GM19324 (cell line): ENCODE results near the gene ADARB2.

Experiments used
- ATAC-seq: cut with Tn5 transposase; IDR thresholded peaks from one replicate; pipeline ENCODE4 v1.9.1; 2021; ENCODE audit warnings: mild to moderate bottlenecking, moderate library complexity; ENCODE audit not compliant: unreplicated experiment, low FRiP score

Gene ADARB2

DNA sequence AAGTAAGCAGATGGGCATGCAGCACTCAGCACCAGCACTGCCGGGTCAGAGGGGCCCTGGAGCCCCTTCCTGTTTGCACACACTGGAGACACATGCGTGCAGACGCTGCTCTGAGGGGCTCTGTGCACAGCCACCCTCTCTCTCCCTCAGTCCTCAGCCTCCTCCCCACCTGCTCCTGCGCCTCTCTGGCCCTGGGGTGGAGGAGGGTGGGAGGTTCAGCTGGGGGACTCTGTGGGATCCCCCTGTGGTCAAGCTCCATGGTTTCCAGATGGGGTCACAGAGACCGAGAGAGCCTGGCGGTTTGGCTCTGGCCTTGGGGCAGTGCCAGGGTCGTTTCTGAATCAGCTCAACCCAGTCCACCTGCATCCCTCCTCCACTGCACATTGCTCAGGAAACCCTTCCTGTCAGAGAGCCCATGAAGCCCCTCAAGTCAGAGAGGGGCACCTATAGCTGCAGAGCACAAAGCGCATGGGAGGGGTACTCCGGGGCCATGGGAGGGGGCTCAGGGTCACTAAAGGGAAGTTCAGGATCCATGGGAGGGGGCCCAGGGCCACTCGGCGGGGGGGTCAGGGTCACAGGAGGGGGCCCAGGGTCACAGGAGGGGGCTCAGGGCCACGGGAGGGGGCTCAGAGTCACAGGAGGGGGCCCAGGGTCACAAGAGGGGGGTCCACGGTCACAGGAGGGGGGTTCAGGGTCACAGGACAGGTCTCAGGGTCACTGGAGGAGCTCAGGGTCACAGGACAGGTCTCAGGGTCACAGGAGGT lies 161.7 kb downstream of the ADARB2 start:
- ATAC-seq: no peak

DNA sequence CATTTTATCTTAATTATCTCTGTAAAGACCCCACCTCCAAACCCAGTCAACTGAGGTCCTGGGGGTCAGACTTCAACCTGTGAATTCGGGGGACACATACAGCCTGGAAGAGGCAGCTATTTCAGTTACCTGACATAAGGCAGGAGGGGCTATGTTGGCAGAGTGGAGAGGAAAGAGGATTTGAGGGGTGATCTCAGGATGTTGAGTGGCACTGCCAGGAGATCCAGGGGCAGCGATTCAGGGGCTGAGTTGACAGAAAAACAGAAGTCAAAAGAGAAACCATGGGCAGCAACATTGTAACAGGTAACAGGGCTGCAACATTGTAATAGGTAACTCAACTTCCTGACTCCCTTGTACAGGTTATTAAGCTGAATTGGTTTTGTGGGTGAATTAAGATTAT lies 162.6 kb downstream of the ADARB2 start:
- ATAC-seq: no peak

DNA sequence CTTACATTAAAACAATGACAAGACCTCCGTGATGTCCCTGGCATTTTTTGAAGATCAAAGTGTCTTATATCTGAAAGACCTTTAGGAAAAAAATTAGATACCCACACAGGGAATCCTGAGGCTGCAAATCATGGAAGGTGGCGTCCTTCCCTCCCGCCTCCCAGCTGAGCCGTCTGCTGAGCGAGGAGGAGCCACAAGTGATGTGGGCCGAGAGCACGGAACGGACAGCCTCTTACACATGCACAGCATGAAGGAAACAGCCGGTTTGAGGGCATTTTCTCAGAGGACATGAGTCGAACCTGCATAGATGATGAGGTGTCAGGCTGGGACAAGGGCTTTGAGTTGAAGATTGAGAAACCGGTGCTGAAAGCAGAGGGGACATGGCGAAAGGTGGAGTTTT lies 163.3 kb downstream of the ADARB2 start:
- no peak for ATAC-seq

DNA sequence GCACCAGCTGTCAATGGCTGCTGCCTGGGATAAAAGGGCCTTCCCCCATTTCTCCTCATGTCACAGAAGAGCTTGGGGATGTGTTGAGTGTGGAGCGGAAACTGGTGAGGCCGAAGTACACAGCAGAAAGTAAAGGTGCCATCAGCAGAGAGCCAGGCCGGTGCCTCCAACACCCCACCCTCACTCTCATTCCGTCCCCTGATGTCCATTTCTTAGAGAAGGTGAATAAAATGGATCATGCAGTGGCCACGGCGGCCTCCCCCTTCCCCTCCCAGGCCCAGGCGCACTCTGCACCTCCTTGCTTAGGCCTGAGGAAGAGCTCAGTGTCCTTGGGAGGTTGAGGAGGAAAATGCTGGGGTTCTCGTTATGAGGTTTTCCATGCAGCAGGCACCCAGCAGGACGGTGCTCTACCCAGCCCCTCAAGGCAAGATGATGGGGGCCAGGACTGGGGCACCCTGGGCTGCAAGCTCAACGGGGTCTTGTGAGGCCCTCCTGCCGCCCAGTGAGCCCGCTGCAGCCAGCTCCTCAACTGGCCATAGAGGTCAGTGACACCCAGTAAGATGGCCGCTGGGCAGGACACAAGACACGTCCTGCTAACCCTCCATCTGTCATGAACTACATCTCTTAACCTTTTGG lies 163.9 kb downstream of the ADARB2 start:
- ATAC-seq: no peak

DNA sequence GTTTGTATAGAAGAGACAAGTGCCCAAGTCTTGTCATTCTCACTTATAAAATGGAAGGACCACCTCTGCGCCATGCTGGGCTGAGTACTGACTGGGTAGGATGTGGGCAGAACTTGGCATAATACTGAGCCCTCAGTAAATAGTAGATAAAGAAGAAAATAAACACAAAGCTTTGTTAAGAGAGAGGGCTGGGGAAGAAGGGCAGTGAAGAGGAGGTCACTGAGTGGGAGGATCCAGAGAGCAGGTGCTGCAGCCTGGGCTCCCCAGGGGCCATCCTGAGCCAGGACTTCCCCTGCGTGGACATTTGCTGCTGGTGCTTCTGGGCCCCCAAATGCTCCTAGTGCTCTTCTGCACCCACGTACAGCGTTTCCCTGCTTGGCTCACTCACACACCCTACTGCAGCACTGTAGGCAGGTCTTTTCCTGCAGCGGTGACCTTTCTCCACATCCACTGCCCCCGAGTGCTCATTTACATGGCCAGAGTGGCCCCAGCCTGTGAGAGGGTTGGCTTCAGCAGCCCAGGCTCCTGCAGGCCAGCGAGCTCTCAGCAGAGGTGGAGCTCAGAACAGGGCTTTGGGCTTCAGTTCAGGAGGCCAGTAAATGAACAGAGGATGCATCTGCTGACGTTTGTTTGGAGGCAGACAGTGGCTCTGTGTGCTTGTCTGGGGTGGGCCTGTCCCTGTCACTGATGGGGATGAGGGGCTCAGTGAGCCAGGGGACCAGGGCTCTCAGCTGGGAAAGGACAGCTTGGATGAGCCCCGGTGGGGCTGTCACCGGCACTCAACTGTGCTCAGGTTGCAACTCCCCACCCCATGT lies 164.6 kb downstream of the ADARB2 start:
- ATAC-seq: no peak

DNA sequence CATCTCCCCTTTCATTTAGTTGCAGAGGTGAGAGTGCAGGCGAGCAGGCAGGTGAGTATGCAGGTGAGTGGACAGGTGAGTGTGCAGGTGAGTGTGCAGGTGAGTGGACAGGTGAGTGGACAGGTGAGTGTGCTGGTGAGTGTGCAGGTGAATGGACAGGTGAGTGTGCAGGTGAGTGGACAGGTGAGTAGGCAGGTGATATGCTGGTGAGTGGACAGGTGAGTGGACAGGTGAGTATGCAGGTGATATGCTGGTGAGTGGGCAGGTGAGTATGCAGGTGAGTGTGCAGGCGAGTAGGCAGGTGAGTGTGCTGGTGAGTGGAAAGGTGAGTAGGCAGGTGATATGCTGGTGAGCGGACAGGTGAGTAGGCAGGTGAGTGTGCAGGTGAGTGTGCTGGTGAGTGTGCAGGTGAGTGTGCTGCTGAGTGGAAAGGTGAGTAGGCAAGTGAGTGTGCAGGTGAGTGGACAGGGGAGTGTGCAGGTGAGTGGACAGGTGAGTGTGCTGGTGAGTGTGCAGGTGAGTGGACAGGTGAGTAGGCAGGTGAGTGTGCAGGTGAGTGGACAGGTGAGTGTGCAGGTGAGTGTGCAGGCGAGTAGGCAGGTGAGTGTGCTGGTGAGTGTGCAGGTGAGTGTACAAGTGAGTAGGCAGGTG lies 165.6 kb downstream of the ADARB2 start:
- no peak for ATAC-seq

DNA sequence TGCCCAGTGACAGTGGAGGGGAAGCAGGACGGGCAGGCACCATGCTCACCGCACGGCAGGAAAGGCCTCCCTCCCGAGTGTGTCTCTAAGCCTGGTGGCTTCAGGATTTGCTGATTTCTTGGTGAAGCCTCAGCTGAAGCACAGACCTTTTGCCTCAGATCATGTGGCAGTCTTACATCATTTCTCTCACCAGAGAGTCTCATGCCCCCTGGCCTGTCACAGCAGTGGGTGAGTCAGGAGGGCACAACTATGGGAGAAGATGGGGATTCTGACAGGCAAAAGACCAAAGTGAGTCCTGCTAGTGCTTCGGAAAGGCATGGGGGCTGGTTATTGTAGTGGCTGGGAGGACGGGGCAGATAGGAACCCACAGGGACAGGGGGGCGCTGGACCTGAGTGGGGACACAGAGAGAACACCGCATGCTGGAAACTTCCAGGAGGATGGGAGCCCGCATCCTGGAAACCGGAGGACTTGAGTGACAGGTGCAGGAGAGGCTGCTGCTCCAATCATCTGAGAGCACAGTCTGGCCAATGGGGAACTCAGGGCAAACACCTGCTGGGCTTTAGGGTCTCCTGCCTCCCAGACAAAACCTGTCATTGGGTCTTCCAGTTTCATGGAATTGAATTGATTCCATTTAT lies 166.8 kb downstream of the ADARB2 start:
- ATAC-seq: no peak

DNA sequence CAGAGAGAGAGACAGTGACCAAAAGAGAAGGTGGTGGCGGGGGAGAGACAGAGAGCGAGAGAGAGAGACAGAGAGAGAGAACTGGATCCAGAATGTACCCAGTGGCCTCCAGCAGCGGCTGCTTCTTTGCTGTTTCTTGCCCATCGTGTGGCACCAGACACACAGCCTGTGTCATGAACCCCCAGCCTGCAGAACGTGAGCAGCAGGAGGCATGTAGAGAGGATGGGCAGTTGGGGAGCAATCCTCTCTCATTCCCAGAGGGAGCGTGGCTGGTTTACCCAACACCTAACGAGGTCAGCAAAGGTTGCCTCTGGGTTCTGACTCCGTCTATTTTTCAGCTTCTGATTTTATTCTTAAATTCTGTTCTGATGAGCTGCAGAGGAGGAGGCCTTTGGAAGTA lies 168.1 kb downstream of the ADARB2 start:
- ATAC-seq: no peak

DNA sequence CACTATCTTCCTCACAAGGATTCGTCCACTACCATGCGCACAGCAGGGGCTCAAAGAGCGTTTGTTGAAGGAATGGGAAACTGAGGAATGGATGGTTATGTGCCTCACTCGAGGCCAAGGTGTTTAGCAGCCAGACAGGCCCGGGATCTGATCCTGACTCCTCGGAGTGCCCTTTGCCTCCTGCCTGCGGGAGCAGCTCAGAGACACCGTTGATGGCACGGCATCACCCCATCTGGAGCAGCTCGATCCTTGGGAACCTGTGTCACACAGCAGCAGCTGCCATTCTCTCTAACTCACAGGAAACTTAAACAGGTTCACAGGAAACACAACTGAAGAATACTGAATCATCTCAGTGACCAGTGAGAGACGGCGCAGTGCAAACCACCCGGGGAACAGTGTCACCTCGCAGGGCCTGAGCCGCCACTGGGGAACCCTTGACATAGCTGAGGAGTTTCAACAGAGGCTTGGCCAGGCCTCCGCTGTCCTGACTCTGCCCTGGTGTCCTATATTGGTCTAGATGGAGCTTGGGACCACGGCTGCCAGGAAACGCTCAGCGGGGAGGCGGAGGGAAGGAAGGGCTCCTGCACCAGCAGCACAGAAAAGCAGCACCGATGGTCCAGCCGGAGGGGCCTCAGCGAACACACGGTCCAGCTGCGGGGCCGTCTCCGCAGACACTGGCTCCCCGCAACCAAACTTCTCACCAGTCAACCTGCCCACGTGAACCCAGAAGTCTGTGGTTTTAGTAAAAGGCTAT lies 169.4 kb downstream of the ADARB2 start:
- no peak for ATAC-seq

DNA sequence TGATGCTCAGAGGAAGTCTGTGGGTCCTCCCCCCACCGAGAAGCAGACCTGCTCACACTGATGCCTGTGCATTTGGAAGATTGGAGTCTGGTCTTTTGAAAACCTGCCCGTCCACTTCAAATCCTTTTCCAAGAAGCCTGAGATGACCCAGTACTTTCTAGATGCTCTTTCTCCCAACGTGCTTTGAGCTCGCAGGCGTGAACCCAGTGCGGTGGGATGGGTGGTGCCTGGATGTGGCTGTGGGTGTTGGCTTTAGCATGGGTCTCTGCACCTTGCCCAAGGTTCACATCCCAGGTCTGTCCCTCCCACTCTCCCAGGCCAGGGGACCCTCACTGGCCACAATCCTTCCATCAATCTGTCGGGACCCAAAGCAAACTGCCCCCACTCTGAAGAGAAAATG lies 170.2 kb downstream of the ADARB2 start:
- no peak for ATAC-seq

DNA sequence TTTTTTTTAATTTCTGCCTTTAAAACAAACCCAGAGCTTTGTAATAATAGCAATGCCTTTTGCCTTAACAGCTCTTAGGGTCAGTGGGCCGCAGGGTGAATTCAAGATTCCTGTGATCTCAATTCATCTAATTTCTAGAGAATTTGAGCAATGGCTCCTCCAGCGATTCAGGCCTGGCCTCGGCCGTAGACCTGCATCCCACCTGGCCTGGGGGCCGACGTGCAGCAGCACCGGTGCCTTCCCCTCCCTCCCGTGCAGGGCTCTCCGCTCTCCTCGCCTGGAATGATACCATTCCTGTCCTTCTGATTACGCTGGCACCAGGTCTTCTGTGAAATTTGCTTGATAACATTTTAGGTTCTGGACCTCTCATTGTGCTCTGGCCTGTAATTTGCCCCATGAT lies 172.5 kb downstream of the ADARB2 start:
- ATAC-seq: no peak

DNA sequence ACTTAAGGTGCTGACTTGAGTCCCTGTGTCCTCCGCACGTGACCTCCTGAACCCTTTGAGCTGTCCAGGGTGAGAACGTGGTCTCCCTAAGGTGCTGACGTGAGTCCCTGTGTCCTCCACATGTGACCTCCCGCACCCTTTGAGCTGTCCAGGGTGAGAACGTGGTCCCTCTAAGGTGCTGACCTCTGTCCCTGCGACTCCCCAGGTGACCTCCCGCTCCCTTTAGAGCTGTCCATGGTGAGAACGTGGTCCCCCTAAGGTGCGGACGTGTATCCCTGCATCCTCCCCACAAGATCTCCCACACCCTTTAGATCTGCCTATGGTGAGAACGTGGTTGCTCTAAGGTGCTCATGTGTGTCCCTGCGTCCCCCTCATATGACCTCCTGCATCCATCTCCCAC lies 174.3 kb downstream of the ADARB2 start:
- ATAC-seq: no peak

DNA sequence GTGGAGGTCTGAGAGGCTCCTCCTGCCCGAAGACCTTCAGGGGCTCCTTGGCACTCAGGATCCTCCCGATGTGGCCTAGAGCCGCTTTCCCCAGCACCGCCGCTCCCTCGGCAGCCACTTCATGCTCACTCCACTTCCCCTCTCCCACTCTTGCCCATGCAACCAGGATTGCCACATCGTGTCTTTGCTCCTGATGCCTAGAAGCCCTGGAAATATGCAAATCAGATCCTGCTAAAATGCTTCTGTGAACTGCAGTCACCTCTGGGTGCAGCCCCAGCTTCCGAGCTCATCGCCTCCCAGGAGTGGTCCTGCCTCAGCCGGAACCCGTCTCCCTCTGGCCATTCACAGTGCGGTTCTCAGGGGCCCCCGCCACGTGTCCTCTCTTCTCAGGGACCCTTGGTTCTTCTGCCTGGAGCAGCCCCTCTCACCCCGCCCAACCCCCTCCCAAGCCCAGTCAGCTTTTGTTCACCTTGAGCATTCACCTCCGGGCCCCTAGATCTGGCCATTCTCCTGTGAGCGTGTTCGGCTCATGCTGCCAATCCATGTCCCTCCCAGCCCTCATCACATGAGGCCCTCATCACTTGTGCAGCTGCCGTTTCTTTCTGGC lies 175.5 kb downstream of the ADARB2 start:
- ATAC-seq: no peak

DNA sequence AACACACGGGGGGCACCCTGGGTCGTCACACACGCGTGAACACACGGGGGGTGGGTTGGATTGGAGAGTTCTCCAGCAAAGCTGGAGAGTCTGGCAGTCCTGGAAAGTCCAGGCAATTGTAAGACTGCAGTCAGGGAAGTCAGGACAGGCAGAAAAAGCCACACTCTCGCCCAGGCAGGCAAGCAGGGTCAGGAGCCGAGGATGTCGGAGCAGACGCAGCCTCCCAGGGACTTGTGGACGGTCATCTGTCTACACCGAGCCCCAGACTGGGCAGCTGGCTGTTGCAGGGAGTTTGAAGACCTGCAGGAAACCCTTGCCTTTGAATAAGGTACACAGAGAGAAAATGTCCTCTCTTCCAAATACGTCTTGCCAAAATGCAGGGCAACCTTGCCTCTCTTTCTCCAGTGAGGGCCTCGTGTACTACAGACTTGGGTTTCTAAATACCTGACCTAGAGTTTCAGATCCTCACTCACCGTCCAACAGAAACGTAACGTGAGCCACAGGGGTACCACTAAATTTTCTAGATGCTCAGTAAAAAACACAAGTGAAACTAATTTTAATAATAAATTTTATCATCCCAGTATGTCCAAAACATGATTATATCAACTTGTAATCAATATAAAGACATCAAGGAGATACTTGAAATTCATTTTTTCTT lies 176.7 kb downstream of the ADARB2 start:
- no peak for ATAC-seq

DNA sequence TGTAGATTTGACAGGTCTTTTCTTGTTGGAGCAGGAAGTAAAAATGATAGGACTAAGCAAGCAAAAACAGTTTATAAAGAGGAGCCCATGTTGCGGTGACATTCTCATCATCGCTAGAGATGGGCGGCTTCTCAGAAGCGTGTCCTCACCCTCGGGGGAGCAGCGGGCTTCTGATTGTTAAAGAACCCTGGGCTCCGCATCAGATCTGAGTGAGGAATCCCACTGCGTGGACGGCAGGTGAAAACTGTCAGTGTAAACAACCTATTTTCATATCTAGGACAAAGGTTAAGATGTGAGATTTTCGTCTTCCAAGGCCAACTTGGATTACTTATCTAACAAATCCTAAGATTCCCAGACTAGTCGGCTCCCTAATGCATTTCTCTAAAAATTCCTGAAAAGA lies 177.6 kb downstream of the ADARB2 start:
- ATAC-seq: no peak

DNA sequence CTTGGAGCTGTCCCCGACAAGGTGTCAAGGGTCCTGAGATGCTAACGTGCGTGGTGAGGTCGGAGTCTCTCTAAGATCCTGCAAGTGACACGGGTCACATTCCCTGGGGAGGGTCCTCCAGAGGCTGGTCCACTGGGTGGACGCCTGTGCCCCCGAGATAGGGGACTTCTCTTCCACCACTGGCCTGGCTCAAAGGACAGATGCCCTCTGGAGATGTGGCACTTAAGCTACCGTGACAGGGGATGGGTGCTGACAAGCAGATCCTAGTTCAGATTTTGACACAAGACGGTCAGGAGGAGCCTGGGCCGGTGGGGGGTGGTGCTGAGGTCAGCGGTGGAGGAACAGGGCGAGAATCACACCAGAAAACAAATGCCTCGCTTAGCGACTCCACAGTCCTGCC lies 178.0 kb downstream of the ADARB2 start:
- no peak for ATAC-seq

DNA sequence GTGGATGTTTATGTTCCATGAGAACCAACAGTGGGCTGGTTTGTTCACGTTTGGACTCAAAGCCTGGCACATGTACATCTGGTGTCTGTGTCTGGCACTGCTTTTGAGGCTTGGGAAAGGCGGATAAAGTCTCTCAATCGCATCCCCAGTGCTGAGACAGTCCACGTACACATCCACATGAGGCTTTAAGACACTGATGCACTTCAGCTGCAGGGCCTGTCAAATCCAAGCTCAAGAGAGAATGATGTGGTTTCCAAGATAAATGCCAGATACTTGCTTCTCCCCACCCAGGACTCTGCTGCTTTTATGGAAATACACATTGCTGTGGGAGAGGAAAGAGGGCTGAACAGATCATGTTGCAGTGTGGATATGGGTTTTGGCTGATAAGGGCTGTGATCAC lies 178.4 kb downstream of the ADARB2 start:
- ATAC-seq: no peak

DNA sequence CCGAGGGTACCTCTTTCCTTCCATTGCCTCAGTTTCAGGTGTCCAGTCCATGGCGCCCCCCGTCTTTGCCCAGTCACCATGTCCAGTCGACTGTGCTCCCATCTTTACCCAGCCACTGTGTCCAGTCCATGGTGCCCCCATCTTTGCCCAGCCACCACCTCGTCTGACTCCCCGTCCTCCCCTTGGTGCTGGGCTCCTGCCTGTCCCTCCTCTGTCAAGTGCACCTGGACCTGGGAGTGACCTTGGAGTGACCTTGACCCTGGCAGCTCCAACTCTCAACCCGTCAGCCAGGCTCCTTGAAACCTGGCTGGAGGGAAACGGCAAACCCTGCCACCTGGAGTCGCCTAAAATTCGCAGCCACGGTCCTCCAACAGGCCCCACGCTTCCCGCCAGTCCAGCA lies 180.2 kb downstream of the ADARB2 start:
- ATAC-seq: no peak

DNA sequence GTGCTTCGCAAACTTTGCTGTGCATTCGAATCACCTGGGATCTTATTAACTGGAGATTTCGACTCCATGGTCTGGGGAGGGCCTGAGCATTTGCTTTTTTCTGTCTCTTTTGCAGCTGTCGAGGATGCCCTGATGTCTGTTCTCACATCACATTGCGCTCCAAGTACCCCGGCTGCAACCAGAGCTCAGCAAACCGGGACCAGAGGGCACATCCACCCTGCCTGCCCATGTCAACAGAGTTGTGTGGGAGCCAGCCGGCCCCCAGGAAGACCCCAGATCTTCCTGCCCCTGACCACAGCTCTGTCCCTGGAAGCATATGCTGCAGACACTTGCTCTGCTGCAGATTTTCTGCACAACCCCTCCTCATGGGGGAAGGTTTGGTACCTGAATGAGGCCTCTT lies 180.8 kb downstream of the ADARB2 start:
- ATAC-seq: no peak
